NOMO-1 treated with dmso at 0.1 percent for 144 hours (cell line): ENCODE measurements around the gene KLHDC8A.
"Not testable (repeated sequence)": the region's sequence is repeated elsewhere in the genome, so short reads cannot be mapped to it uniquely, and the experiment has no call there.

Experiments
- DNase-seq: peaks from one replicate; lab custom pipeline; 2025; ENCODE audit not compliant: unreplicated experiment; lab: John Stamatoyannopoulos, UW

KLHDC8A gene

DNA sequence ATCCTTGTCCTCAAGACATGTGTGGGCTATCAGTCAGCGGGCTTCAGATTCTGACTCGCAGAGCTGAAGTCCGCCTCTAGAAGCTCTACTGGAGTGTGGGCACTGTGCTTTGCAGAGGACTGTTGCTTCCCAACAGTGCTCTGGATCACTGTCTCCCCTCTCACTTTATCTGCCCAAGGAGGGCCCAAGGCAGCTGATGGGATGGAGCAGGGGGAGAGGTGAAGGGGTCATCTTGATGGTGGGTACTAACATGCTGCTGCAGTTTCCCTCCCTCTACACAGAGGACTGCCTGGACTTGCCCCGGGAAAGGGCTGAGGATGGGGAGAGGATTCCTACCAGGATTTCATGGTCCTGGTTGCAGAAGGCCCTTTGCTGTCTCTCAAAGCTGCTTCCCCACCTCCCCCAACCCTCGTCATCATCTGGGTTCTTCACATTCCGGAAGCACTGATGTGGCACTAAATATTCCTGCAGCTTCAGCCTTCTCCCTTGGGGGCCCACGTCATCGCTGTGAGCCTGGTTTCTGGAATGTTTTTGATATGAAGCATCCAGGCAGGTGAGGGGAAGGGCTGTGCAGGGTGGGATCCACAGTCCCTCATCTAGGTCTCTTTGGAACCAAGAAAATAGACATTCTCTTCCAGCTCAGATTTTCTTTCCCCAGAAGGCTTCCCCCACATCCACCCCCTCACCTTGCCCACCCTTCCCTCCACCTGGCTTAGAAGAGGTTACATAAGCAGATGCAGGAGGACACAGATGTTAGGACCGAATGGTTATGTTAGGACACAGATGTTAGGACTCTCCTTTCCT, 58.3 kb downstream of the KLHDC8A start:
- DNase-seq, result no peak

DNA sequence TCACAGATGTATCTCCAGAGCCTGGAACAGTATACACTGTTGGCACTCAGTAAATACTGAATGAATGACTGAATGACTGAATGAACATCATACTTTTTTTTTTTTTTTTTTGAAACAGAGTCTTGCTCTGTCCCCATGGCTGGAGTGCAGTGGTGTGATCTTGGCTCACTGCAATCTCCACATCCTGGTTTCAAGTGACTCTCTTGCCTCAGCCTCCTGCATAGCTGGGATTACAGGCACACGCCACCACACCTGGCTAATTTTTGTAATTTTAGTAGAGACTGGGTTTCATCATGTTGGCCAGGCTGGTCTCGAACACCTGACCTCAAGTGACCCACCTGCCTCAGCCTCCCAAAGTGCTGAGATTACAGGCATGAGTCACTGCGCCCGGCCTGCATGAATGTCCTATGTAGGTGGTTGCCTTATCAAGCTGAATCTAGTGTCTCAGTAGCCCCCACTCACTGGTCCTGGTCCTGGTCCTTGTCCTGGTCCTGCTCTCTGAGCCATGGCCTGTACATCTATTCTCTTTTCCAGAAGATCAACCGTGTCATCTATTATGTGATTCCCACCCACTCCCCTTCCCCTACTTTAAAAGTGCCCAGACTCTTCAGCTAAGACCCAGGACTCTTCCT, 59.1 kb downstream of the KLHDC8A start:
- DNase-seq, result not testable (repeated sequence)

- no peak for DNase-seq
Measured at GRCh38 chr1:205296154-205296553, 60.6 kb downstream of the KLHDC8A start.

DNA sequence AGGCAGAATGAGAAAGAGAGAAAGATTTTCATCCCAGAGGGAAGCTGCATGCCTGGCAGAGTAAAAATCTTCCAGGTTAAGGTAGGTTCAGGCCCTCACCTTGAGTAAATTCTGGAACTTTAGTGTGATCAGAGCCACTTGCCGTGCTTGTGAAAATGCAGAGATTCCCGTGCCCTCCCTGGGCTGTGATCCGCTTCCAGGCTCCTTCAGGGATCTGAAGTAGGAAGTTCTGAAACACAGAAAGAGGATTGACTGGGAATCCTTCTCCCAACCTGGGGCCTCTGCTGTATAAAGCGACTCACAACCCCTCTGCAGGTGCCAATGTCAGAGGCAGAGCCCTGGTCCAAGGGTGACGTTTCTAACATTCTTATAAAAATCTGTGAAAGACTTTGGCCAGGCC, 61.8 kb downstream of the KLHDC8A start:
- DNase-seq, result no peak

- DNase-seq, result no peak
Measured at GRCh38 chr1:205294175-205294917, 62.4 kb downstream of the KLHDC8A start.

- no peak for DNase-seq
Measured at GRCh38 chr1:205293350-205294074, 63.2 kb downstream of the KLHDC8A start.

DNA sequence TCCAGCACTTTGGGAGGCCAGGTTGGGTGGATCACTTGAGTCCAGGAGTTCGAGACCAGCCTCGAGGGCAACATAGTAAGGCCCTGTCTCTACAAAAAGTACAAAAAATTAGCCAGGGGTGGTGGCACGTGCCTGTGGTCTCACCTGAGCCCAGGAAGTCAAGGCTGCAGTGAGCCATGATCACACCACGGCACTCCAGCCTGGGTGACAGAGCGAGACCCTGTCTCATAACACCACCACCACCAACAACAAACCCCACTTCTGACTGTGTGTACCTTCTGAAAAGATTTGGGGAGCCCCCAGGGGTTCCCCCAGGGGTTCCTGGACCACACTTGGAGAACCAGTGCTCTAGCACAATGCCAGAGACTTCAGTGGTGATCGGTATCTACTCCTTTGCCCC, 65.1 kb downstream of the KLHDC8A start:
- no peak for DNase-seq

- DNase-seq, result peak; percentile 97
Measured at GRCh38 chr1:205287767-205288559, 68.8 kb downstream of the KLHDC8A start.

- no peak for DNase-seq
Measured at GRCh38 chr1:205287076-205287475, 69.6 kb downstream of the KLHDC8A start.

- peak; percentile 32 for DNase-seq
Measured at GRCh38 chr1:205286335-205286950, 70.3 kb downstream of the KLHDC8A start.
